HepG2 (cell line): ENCODE data around the gene TOP1. TPM values are rescaled to one million over a fixed set of nuclear protein-coding genes. Genes with fewer than 3 reads are reported as not detected.
A peak's percentile ranks its signal among the peaks of the same experiment; 100 is the strongest.

Experiments
- ARHGAP35 ChIP-seq: sonication (generic); formaldehyde crosslinking; IDR thresholded peaks from 2 replicates; pipeline ENCODE4 v1.9.0; 2022; ENCODE audit warnings: mild to moderate bottlenecking, inconsistent platforms, moderate library complexity, missing genetic modification reagents, borderline replicate concordance
- FOXA1 ChIP-seq, 2 experiments: fragments of 450-650 bp in 1 of 2; sonication (generic) in 1 of 2; formaldehyde crosslinking in 1 of 2; IDR thresholded peaks; 2 replicates each; pipeline versions ENCODE4 v1.4.0 to v1.6.1; 2016 to 2020; ENCODE audit warnings: missing genetic modification reagents in 1 of 2
- NFIB ChIP-seq: sonication (generic); formaldehyde crosslinking; IDR thresholded peaks from 2 replicates; pipeline ENCODE4 v1.9.0; 2021; ENCODE audit warnings: missing genetic modification reagents, mild to moderate bottlenecking, borderline replicate concordance
- NONO ChIP-seq, 2 experiments: fragments of 450-650 bp in 1 of 2; sonication (generic) in 1 of 2; formaldehyde crosslinking in 1 of 2; IDR thresholded peaks in 1 of 2; conservative IDR thresholded peaks in 1 of 2; 2 replicates each; pipeline versions ENCODE4 v1.6.1 to v1.8.0; 2017 to 2022; ENCODE audit warnings: mild to moderate bottlenecking in 1 of 2, missing genetic modification reagents in 1 of 2, moderate library complexity in 1 of 2
- PAWR ChIP-seq: sonication (generic); formaldehyde crosslinking; IDR thresholded peaks from 2 replicates; pipeline ENCODE4 v1.4.0; 2020; ENCODE audit warnings: missing genetic modification reagents, mild to moderate bottlenecking, borderline replicate concordance
- PHB2 ChIP-seq: fragments of 450-650 bp; IDR thresholded peaks from 2 replicates; pipeline ENCODE4 v1.6.1; 2018; ENCODE audit not compliant: partially characterized antibody
- RBM22 ChIP-seq: fragments of 200-400 bp; formaldehyde crosslinking; optimal IDR thresholded peaks from 2 replicates; pipeline ENCODE3; 2017; ENCODE audit warnings: mild to moderate bottlenecking, low read length, moderate library complexity
- RELA ChIP-seq: sonication (generic); formaldehyde crosslinking; IDR thresholded peaks from 2 replicates; pipeline ENCODE4 v1.4.0; 2020; ENCODE audit warnings: missing genetic modification reagents
- RORA ChIP-seq: sonication (generic); formaldehyde crosslinking; IDR thresholded peaks from 2 replicates; pipeline ENCODE4 v1.5.0; 2020; ENCODE audit warnings: mild to moderate bottlenecking, missing genetic modification reagents, moderate library complexity
- SETDB1 ChIP-seq: sonication (generic); formaldehyde crosslinking; IDR thresholded peaks from 2 replicates; pipeline ENCODE4 v1.5.1; 2020; ENCODE audit warnings: missing genetic modification reagents, mild to moderate bottlenecking, borderline replicate concordance
- ZBTB7B ChIP-seq: sonication (generic); formaldehyde crosslinking; IDR thresholded peaks from 2 replicates; pipeline ENCODE4 v1.4.0; 2020; ENCODE audit warnings: missing genetic modification reagents
- ZFAT ChIP-seq: sonication (generic); formaldehyde crosslinking; conservative IDR thresholded peaks from 2 replicates; pipeline ENCODE4 v1.8.1; 2023; ENCODE audit warnings: missing genetic modification reagents, inconsistent platforms
- ZNF124 ChIP-seq: sonication (generic); formaldehyde crosslinking; IDR thresholded peaks from 2 replicates; pipeline ENCODE4 v1.4.0; 2020; ENCODE audit warnings: missing genetic modification reagents
- ZNF138 ChIP-seq: sonication (generic); formaldehyde crosslinking; IDR thresholded peaks from 2 replicates; pipeline ENCODE4 v1.5.0; 2020; ENCODE audit warnings: mild to moderate bottlenecking, low read depth, missing genetic modification reagents
- polyA plus RNA-seq, 8 experiments: library from polyadenylated mRNA; depleted of rRNA in 3 of 8; stranded (reverse) in 7 of 8; unstranded in 1 of 8; fragments of >200 nt; fragmentation: Illumina TruSeq in 4 of 8; extraction: Trizol in 4 of 8; gene quantifications; 2 replicates each; pipeline versions ENCODE4 v1.2.1 to v1.2.3, GENCODE V29; 2011 to 2016; ENCODE audit warnings: low read depth in 4 of 8, missing spikeins in 1 of 8, mixed read lengths in 1 of 8; ENCODE audit not compliant: insufficient read depth in 1 of 8
- total RNA-seq, 5 experiments: library from RNA; depleted of rRNA; stranded (reverse); fragments of >200 nt; fragmentation: Illumina TruSeq; extraction: Trizol; gene quantifications; 2 replicates each; pipeline ENCODE4 v1.2.3, GENCODE V29; 2016; ENCODE audit warnings: low read depth in 1 of 5
- TF ChIP-seq, protein P1 (sequence below): sonication (generic); formaldehyde crosslinking; IDR thresholded peaks from 2 replicates; pipeline ENCODE4 v1.8.1; 2023; ENCODE audit warnings: missing genetic modification reagents, inconsistent platforms, borderline replicate concordance
- TF ChIP-seq, protein P2 (sequence below): IDR thresholded peaks from 2 replicates; pipeline ENCODE4 v1.4.0; 2020; ENCODE audit warnings: mild to moderate bottlenecking, missing genetic modification reagents
- TF ChIP-seq, protein P3 (sequence below): sonication (generic); formaldehyde crosslinking; IDR thresholded peaks from 2 replicates; pipeline ENCODE4 v1.8.1; 2023; ENCODE audit warnings: mild to moderate bottlenecking, missing genetic modification reagents
- TF ChIP-seq, protein P4 (sequence below): IDR thresholded peaks from 2 replicates; pipeline ENCODE4 v1.6.1; 2016; ENCODE audit warnings: low read depth, borderline replicate concordance
- TF ChIP-seq, protein P5 (sequence below): sonication (generic); formaldehyde crosslinking; IDR thresholded peaks from 2 replicates; pipeline ENCODE4 v1.9.0; 2021; ENCODE audit warnings: missing genetic modification reagents, borderline replicate concordance

TOP1 gene
- total and polyA plus RNA-seq, 2 of the 13 experiments (the other 11 are each of a cell fraction or from before 2014, with no cell fraction given), result 10.2 to 19.4 TPM

DNA sequence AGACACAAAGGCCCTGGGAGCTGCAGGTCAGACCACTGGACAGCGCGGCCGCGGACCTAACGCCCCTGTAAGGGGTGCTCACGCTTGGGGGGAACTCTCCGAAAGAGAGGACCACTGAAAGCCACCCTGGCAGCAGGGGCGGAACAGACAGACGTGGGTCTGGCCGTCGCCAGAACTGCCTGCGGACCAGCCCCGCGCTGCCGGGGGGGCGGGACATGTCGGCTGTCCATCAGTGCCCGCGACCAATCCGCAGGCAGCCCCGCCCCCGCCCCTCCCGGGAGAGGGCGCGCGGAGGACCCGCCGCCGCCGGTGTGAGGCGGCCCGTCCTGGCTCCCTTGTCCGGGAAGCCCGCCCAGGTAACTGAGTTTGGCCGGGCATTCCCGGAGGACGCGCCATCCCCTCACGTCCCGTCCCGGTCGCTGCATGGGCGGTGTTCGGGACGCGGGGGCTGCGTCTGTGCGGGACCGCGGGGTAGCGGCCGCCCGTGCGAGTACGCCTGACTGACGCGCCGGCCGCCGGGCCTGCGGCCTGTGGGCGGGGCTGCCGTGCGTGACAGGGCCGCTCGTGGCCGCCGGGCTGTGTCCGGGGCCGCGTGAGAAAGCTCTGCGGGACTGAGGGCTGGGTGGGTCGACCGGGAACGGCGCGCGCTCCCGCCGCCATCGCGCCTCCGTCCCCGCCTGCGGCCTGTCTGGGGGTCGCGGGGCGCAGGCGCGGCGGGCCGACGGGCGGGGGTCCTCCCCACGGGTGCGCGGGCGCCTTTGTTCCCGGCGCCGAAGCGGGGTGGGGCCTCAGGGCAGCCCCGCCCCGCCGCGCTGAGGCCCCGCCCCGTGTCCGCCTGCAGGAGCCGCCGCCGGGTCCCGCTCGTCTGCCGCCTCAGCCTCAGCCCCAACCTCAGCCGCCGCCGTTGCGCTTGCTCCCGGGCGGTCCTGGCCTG lies 108.3 kb downstream of the TOP1 start, which contains the start of gene PLCG1 (continued):
- TF ChIP-seq ZNF124, result peak; percentile 79; the same call in 1 of the 2 replicates
- peak; percentile 20 for TF ChIP-seq RBM22
- TF ChIP-seq, protein P1, sequence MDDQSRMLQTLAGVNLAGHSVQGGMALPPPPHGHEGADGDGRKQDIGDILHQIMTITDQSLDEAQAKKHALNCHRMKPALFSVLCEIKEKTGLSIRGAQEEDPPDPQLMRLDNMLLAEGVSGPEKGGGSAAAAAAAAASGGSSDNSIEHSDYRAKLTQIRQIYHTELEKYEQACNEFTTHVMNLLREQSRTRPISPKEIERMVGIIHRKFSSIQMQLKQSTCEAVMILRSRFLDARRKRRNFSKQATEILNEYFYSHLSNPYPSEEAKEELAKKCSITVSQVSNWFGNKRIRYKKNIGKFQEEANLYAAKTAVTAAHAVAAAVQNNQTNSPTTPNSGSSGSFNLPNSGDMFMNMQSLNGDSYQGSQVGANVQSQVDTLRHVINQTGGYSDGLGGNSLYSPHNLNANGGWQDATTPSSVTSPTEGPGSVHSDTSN (CRISPR knock-in tag), result peak; percentile 96
- TF ChIP-seq, protein P2, sequence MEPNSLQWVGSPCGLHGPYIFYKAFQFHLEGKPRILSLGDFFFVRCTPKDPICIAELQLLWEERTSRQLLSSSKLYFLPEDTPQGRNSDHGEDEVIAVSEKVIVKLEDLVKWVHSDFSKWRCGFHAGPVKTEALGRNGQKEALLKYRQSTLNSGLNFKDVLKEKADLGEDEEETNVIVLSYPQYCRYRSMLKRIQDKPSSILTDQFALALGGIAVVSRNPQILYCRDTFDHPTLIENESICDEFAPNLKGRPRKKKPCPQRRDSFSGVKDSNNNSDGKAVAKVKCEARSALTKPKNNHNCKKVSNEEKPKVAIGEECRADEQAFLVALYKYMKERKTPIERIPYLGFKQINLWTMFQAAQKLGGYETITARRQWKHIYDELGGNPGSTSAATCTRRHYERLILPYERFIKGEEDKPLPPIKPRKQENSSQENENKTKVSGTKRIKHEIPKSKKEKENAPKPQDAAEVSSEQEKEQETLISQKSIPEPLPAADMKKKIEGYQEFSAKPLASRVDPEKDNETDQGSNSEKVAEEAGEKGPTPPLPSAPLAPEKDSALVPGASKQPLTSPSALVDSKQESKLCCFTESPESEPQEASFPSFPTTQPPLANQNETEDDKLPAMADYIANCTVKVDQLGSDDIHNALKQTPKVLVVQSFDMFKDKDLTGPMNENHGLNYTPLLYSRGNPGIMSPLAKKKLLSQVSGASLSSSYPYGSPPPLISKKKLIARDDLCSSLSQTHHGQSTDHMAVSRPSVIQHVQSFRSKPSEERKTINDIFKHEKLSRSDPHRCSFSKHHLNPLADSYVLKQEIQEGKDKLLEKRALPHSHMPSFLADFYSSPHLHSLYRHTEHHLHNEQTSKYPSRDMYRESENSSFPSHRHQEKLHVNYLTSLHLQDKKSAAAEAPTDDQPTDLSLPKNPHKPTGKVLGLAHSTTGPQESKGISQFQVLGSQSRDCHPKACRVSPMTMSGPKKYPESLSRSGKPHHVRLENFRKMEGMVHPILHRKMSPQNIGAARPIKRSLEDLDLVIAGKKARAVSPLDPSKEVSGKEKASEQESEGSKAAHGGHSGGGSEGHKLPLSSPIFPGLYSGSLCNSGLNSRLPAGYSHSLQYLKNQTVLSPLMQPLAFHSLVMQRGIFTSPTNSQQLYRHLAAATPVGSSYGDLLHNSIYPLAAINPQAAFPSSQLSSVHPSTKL (CRISPR knock-in tag), result peak; percentile 65; the same call in 1 of the 2 replicates
- no peak for TF ChIP-seq NFIB
- no peak for TF ChIP-seq NONO (IDR thresholded peaks at IDR 0.05)
- peak; percentile 73; the same call in 1 of the 2 replicates for TF ChIP-seq NONO (CRISPR knock-in tag; conservative IDR thresholded peaks at IDR 0.05)
- TF ChIP-seq, protein P3, sequence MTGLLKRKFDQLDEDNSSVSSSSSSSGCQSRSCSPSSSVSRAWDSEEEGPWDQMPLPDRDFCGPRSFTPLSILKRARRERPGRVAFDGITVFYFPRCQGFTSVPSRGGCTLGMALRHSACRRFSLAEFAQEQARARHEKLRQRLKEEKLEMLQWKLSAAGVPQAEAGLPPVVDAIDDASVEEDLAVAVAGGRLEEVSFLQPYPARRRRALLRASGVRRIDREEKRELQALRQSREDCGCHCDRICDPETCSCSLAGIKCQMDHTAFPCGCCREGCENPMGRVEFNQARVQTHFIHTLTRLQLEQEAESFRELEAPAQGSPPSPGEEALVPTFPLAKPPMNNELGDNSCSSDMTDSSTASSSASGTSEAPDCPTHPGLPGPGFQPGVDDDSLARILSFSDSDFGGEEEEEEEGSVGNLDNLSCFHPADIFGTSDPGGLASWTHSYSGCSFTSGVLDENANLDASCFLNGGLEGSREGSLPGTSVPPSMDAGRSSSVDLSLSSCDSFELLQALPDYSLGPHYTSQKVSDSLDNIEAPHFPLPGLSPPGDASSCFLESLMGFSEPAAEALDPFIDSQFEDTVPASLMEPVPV (CRISPR knock-in tag), result peak; percentile 87
- peak; percentile 68; the same call in 1 of the 2 replicates for TF ChIP-seq ARHGAP35 (CRISPR knock-in tag)
- no peak for TF ChIP-seq RORA (CRISPR knock-in tag)
- TF ChIP-seq, protein P4, sequence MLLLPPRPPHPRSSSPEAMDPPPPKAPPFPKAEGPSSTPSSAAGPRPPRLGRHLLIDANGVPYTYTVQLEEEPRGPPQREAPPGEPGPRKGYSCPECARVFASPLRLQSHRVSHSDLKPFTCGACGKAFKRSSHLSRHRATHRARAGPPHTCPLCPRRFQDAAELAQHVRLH (CRISPR knock-in tag), result peak; percentile 96
- TF ChIP-seq SETDB1, result no peak
- TF ChIP-seq ZNF138 (CRISPR knock-in tag), result peak; percentile 74
- TF ChIP-seq FOXA1 (IDR thresholded peaks at IDR 0.05), result no peak
- no peak for TF ChIP-seq FOXA1 (CRISPR knock-in tag; IDR thresholded peaks at IDR 0.05)
- TF ChIP-seq ZFAT (CRISPR knock-in tag), result no peak; the same call in 1 of the 2 replicates
- TF ChIP-seq, protein P5, sequence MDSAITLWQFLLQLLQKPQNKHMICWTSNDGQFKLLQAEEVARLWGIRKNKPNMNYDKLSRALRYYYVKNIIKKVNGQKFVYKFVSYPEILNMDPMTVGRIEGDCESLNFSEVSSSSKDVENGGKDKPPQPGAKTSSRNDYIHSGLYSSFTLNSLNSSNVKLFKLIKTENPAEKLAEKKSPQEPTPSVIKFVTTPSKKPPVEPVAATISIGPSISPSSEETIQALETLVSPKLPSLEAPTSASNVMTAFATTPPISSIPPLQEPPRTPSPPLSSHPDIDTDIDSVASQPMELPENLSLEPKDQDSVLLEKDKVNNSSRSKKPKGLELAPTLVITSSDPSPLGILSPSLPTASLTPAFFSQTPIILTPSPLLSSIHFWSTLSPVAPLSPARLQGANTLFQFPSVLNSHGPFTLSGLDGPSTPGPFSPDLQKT (CRISPR knock-in tag), result no peak; the same call in 1 of the 2 replicates
- TF ChIP-seq PHB2, result no peak
- TF ChIP-seq PAWR (CRISPR knock-in tag), result no peak
- TF ChIP-seq RELA, result peak; percentile 67
- TF ChIP-seq ZBTB7B (CRISPR knock-in tag), result peak; percentile 48
